ENCODE data around the gene LMAN2.

- TF ChIP-seq CTCF (IDR thresholded peaks at IDR 0.05) (no peak), POLR2A (IDR thresholded peaks at IDR 0.05) (no peak)
These were observed 12.1 kb upstream of the LMAN2 start for GRCh38 chr5:177363565-177363964.
